ENCODE data around the gene ANK2. TPM values are rescaled to one million over a fixed set of nuclear protein-coding genes. Genes with fewer than 3 reads are reported as not detected.

ANK2 gene
- total RNA-seq: 5.8 and 15.2 TPM in 2 replicates

DNA sequence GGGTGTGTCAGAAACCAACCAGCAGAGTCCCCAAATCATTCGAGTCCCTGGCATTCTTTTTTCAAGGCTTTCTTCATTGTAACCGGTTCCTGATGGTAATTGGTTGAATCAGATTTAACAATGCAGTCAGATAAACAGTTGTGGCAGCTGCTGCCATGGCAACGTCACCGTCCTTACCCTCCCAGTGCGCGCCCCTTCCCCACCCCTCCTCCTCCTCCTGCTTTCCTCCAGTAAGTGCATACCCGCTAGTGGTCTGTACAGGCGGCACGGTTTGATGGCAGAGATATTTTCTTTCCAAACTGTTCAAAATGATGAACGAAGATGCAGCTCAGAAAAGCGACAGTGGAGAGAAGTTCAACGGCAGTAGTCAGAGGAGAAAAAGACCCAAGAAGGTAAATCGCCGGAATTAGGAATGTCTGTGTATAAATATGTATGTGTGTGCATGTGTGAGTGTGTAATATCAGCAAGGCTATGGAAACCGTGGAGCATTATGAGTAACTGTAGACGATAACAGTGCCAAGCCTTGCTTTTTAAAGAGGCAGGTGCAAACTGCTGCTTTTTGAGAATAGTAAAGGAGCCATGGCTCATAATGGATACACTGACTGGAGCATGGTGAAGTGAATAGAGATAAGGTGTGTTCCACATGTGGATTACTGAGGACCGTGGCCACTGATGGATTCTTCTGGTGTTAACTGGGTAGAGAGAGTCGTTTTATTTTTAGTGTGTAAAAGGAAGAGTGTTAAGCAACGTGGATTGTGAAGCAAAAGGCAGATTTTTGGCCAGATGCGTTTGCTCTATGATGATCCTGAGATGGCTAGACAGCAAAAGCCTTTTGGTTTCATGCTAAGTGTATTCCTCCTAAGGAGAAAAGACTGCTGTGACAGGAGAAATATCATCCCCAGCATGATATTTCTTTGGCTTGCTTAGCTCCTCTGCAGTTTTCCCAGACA lies at the start of gene ANK2:
Gene ANK2, plus strand, starts transcription at position 233 of the 950 bp plus-strand sequence. Its CDS starts 76 bp downstream, at position 309.

Measured in tracheal epithelial cell (primary cell).